ENCODE results near the gene SRGN.
"Not testable (repeated sequence)": the region's sequence is repeated elsewhere in the genome, so short reads cannot be mapped to it uniquely, and the experiment has no call there.

SRGN gene

DNA sequence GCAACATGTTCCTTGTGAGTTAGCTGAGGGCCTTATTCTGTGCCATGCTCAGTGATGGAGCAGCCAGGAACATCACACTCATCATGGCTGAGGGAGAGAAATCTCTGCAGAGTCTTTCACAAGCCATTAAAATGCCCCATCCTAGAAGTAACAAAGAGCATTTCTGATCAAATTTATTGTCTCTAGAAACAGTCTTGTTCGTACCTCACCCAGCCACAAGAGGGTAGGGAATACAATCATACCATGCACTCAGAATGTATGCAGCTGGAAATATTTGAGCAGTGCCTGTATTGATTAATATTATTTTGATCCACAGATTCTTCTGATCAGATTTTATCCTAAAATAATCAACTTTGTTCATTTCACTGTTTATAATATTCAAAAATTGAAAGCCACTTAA is 53.4 kb downstream of the SRGN start:
- DNase-seq (ENCODE audit: low spot score) = no peak

DNA sequence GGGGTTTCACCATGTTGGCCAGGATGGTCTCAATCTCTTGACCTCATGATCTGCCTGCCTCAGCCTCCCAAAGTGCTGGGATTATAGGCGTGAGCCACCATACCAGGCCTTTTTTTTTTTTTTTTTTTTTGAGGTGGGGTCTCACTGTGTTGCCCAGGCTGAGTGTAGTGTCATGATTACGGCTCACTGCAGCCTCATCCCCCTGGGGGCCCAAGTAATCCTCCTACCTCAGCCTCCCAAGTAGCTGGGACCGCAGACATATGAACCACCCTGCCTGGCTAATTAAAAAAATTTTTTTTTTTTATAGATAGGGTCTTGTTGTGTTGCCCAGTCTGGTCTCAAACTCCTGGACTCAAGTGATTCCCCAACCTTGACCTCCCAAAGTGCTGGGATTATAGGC is 54.2 kb downstream of the SRGN start:
- not testable (repeated sequence) for DNase-seq (ENCODE audit: low spot score)

DNA sequence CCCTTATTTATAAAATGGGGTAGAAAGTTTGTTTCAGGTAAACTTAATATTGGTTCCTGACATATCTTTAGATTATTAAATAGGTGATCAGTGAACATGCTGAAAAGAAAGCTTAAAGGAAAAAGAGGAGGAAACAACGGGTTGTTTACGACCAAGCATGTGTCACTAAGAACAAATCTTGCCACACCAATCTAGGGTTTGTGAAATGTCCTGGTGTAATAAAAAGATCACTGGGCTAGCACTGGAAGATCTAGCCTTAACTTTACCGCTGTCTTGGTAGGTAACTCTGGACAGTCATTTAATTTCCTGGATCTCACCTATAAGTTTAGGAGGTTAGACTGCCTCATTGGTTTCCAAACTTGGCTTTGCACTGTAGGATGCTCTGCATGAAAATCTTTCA is 55.1 kb downstream of the SRGN start:
- DNase-seq (ENCODE audit: low spot score) = no peak

DNA sequence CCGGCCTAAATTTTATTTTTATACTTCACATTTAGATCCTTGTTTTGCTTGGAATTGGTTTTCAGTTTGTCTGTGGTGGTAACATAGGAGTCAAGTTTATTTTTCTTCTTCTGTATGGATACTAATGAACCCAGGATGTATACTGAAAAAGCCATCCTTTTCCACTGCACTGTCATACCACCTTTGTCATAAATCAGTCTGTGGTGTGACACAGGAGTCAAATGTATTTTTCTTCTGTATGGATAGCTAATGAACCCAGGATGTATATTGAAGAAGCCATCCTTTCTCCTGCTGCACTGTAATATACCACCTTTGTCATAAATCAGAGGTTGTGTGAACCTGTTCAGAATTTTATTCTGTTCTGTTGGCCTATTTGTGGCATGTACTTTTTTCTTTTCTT is 57.4 kb downstream of the SRGN start:
- no peak for DNase-seq (ENCODE audit: low spot score)

DNA sequence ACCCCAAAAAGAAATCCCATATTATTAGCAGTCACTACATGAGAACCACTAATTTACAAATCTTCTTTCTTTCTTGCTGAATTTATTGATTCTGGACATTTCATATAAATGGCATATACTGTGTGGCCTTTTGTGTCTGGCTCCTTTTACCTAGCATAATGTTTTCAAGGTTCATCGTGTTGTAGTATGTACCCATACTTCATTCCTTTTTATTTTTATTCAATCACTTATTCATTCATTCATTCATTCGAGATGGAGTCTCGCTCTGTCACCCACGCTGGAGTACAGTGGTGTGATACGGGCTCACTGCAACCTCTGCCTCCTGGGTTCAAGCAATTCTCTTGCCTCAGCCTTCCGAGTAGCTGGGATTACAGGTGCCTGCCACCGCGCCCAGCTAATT is 58.0 kb downstream of the SRGN start:
- no peak for DNase-seq (ENCODE audit: low spot score)

DNA sequence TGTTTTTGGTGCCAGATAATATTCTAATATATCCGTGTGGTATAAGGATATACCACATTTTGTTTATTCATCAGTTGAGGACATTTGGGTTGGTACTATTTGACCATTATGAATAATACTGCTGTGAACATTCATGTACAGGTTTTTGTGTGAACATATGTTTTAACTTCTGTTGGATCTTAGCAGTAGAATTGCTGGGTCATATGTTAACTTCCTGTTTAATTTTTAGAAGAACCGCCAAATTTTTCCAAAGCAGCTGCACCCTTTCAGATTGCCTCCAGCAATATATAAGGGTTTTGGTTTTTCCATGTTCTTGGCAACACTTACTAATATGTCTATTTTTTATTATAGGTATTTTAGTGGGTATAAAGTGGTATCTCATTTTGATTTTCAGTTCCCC is 58.9 kb downstream of the SRGN start:
- DNase-seq (ENCODE audit: low spot score) = no peak

DNA sequence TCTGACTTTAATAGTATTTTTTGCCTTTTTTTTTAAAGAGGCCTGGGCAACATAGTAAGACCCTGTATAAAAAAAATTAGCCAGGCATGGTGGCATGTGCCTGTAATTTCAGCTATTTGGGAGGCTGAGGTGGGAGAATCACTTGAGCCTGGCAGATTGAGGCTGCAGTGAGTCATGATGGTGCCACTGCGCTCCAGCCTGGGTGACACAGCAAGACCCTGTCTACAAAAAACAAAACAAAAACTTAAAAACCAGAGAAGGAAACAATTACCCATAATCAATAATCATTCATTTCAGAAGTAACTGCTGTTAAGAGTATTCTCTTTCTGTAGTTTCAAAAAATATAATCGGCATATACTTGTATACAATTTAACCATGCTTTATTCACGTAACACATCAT is 64.1 kb downstream of the SRGN start:
- no peak for DNase-seq (ENCODE audit: low spot score)

DNA sequence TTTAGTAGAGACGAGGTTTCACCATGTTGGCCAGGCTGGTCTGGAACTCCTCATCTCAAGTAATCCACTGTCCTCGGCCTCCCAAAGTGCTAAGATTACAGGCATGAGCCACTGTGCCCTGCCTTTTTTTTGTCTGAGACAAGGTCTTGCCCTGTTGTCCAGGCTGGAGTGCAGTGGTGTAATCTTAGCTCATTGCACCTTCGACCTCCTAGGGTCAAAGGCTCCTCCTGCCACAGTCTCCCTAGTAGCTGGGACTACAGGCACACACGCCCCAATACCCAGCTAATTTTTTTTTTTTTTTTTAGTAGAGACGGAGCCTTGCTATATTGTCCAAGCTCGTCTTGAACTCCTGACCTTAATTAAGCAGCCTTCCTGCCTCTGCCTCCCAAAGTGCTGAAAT is 65.3 kb downstream of the SRGN start:
- no peak for DNase-seq (ENCODE audit: low spot score)

Data from pons (tissue), 1 donor.